RWPE2 (cell line): ENCODE data around the gene DST.

Source experiments
- ATAC-seq: fragments of 200-7000 bp; cut with Tn5 transposase; 3 replicates; pipeline ENCODE4 v1.9.1; 2021; ENCODE audit warnings: low read depth
- DNase-seq: peaks from one replicate; pipeline ENCODE4 v3.0.0-alpha.2; 2020; ENCODE audit warnings: low spot score
- H3K27ac ChIP-seq: fragments of 450-650 bp; 2 replicates; pipeline ENCODE4 v1.5.1; 2017; ENCODE audit warnings: mild to moderate bottlenecking; ENCODE audit not compliant: poor library complexity, severe bottlenecking
- H3K27me3 ChIP-seq: fragments of 250-450 bp; sonication (Bioruptor Pico); 2 replicates; pipeline ENCODE4 v1.5.1; 2021; ENCODE audit warnings: mild to moderate bottlenecking, moderate library complexity; ENCODE audit not compliant: insufficient read depth, poor library complexity, severe bottlenecking
- H3K36me3 ChIP-seq: fragments of 250-450 bp; sonication (Bioruptor Pico); 2 replicates; pipeline ENCODE4 v1.5.1; 2020; ENCODE audit warnings: low read depth, mild to moderate bottlenecking, moderate library complexity
- H3K4me1 ChIP-seq: fragments of 250-450 bp; sonication (Bioruptor Pico); 2 replicates; pipeline ENCODE4 v1.5.1; 2021; ENCODE audit warnings: mild to moderate bottlenecking, moderate library complexity; ENCODE audit not compliant: insufficient read depth, poor library complexity, severe bottlenecking
- H3K4me3 ChIP-seq: fragments of 250-450 bp; sonication (Bioruptor Pico); 2 replicates; pipeline ENCODE4 v1.5.1; 2021; ENCODE audit warnings: mild to moderate bottlenecking, moderate library complexity; ENCODE audit not compliant: severe bottlenecking
- H3K9me3 ChIP-seq: fragments of 250-450 bp; sonication (Bioruptor Pico); 2 replicates; pipeline ENCODE4 v1.5.1; 2021; ENCODE audit warnings: mild to moderate bottlenecking, moderate library complexity; ENCODE audit not compliant: severe bottlenecking
- CTCF ChIP-seq: fragments of 450-650 bp; IDR thresholded peaks from one replicate; pipeline ENCODE4 v1.5.1; 2017; ENCODE audit warnings: mild to moderate bottlenecking, moderate library complexity; ENCODE audit not compliant: poor library complexity, severe bottlenecking

DST gene

GRCh38 chr6:56534680-56535419, 107.8 kb downstream of the DST start:
- DNase-seq (no peak), ATAC-seq (no peak)
- Histone ChIP-seq H3K4me3 (no peak overlapping the region), H3K27me3 (no peaks in the 10 kb centered on the region), H3K4me1 (peaks cover 20% of the 10 kb centered on the region), H3K36me3 (peaks cover 56% of the 10 kb centered on the region), H3K9me3 (no peaks in the 10 kb centered on the region), H3K27ac (no peak overlapping the region)
- TF ChIP-seq CTCF, result no peak

- peaks cover 1% of the 10 kb centered on the region for H3K4me1 ChIP-seq
- no peaks in the 10 kb centered on the region for H3K9me3 ChIP-seq
- DNase-seq (no peak), ATAC-seq (no peak)
- no peak overlapping the region for H3K27ac ChIP-seq
- peaks cover 73% of the 10 kb centered on the region for H3K36me3 ChIP-seq
- no peak for TF ChIP-seq CTCF
- H3K27me3 ChIP-seq, result no peaks in the 10 kb centered on the region
- H3K4me3 ChIP-seq, result no peak overlapping the region
Measured at GRCh38 chr6:56532766-56533551, 109.7 kb downstream of the DST start.

GRCh38 chr6:56531839-56532595, 110.7 kb downstream of the DST start:
- Histone ChIP-seq H3K9me3 (no peaks in the 10 kb centered on the region), H3K4me1 (no peaks in the 10 kb centered on the region), H3K36me3 (peaks cover 82% of the 10 kb centered on the region), H3K27ac (no peak overlapping the region), H3K4me3 (no peak overlapping the region), H3K27me3 (no peaks in the 10 kb centered on the region)
- no peak for ATAC-seq
- no peak for DNase-seq
- no peak for TF ChIP-seq CTCF

GRCh38 chr6:56529594-56530191, 113.0 kb downstream of the DST start:
- no peaks in the 10 kb centered on the region for H3K27me3 ChIP-seq
- H3K36me3 ChIP-seq, result peaks cover 80% of the 10 kb centered on the region
- no peak overlapping the region for H3K4me3 ChIP-seq
- no peaks in the 10 kb centered on the region for H3K9me3 ChIP-seq
- ATAC-seq (no peak), DNase-seq (no peak)
- TF ChIP-seq CTCF, result no peak
- no peak overlapping the region for H3K27ac ChIP-seq
- H3K4me1 ChIP-seq, result no peaks in the 10 kb centered on the region
